HEK293 (cell line): ENCODE data around the gene LIN9.
"Not testable (repeated sequence)": the region's sequence is repeated elsewhere in the genome, so short reads cannot be mapped to it uniquely, and the experiment has no call there.

ENCODE experiments used
- CTCF ChIA-PET: fragments of 350-600 bp; formaldehyde crosslinking; extraction: SDS; loops from one replicate; lab custom pipeline; 2021; ENCODE audit warnings: antibody characterized with exemption; lab: Yijun Ruan, JAX
- POLR2A ChIA-PET: fragments of 300-600 bp; formaldehyde crosslinking; extraction: SDS; loops from one replicate; lab custom pipeline; 2020; ENCODE audit warnings: antibody characterized with exemption, inconsistent platforms; lab: Yijun Ruan, JAX
- H3K27ac ChIP-seq: fragments of 200-500 bp; sonication (Bioruptor generic); 2 replicates; pipeline ENCODE4 v1.5.1; 2014; ENCODE audit warnings: low read depth, low read length, control low read depth, inconsistent platforms; ENCODE audit errors: extremely low read depth
- H3K36me3 ChIP-seq, 2 experiments: fragments of 200-500 bp in 1 of 2; sonication (Bioruptor generic) in 1 of 2; 1 replicate in 1 of 2; 2 replicates in 1 of 2; pipeline ENCODE4 v1.5.1; 2014 to 2017; ENCODE audit warnings: inconsistent platforms in 2 of 2, low read length in 2 of 2; ENCODE audit not compliant: control insufficient read depth in 2 of 2, insufficient read depth in 1 of 2
- H3K4me1 ChIP-seq: fragments of 200-500 bp; sonication (Bioruptor generic); 2 replicates; pipeline ENCODE4 v1.5.1; 2014; ENCODE audit warnings: mild to moderate bottlenecking, low read length, inconsistent platforms; ENCODE audit not compliant: control insufficient read depth, insufficient read depth
- H3K4me3 ChIP-seq: 2 replicates; pipeline ENCODE4 v1.5.1; 2011; ENCODE audit warnings: low read depth, mild to moderate bottlenecking, control low read depth, low read length, moderate library complexity
- H3K9me3 ChIP-seq: fragments of 200-500 bp; sonication (Bioruptor generic); 2 replicates; pipeline ENCODE4 v1.5.1; 2014; ENCODE audit warnings: low read depth, low read length, inconsistent platforms; ENCODE audit not compliant: control insufficient read depth, insufficient read depth
- BCL11B ChIP-seq: fragments of 450-650 bp; formaldehyde crosslinking; IDR thresholded peaks from 2 replicates; pipeline ENCODE4 v1.5.1; 2016; ENCODE audit warnings: low read depth, missing biosample characterization, missing genetic modification characterization
- KLF7 ChIP-seq: fragments of 450-650 bp; formaldehyde crosslinking; IDR thresholded peaks from 2 replicates; pipeline ENCODE4 v1.5.1; 2016; ENCODE audit warnings: missing biosample characterization, missing genetic modification characterization, borderline replicate concordance
- KLF8 ChIP-seq: fragments of 450-650 bp; formaldehyde crosslinking; IDR thresholded peaks from 2 replicates; pipeline ENCODE4 v1.5.1; 2016; ENCODE audit warnings: missing biosample characterization, missing genetic modification characterization
- RBAK ChIP-seq: fragments of 450-650 bp; formaldehyde crosslinking; IDR thresholded peaks from 2 replicates; pipeline ENCODE4 v1.5.1; 2016; ENCODE audit warnings: missing biosample characterization, missing genetic modification characterization
- SCRT1 ChIP-seq: fragments of 450-650 bp; formaldehyde crosslinking; IDR thresholded peaks from 2 replicates; pipeline ENCODE4 v1.5.1; 2016; ENCODE audit warnings: missing biosample characterization, missing genetic modification characterization, borderline replicate concordance
- SETDB1 ChIP-seq: IDR thresholded peaks from one replicate; pipeline ENCODE4 v1.6.1; 2017; ENCODE audit warnings: mild to moderate bottlenecking, low read length, moderate library complexity, mixed read lengths; ENCODE audit not compliant: insufficient read length
- WT1 ChIP-seq: fragments of 450-650 bp; formaldehyde crosslinking; IDR thresholded peaks from 2 replicates; pipeline ENCODE4 v1.5.1; 2016; ENCODE audit warnings: missing biosample characterization, missing genetic modification characterization
- ZIC2 ChIP-seq: fragments of 450-650 bp; formaldehyde crosslinking; IDR thresholded peaks from 2 replicates; pipeline ENCODE4 v1.5.1; 2016; ENCODE audit warnings: missing biosample characterization, missing genetic modification characterization
- ZNF2 ChIP-seq: fragments of 450-650 bp; formaldehyde crosslinking; IDR thresholded peaks from 2 replicates; pipeline ENCODE4 v1.5.1; 2016; ENCODE audit warnings: missing biosample characterization, missing genetic modification characterization
- ZNF223 ChIP-seq: fragments of 450-650 bp; formaldehyde crosslinking; IDR thresholded peaks from 2 replicates; pipeline ENCODE4 v1.5.1; 2016; ENCODE audit warnings: missing biosample characterization, missing genetic modification characterization
- ZNF266 ChIP-seq: fragments of 450-650 bp; formaldehyde crosslinking; IDR thresholded peaks from 2 replicates; pipeline ENCODE4 v1.5.1; 2016; ENCODE audit warnings: missing biosample characterization, missing genetic modification characterization, low read depth
- ZNF366 ChIP-seq: fragments of 450-650 bp; formaldehyde crosslinking; conservative IDR thresholded peaks from 2 replicates; pipeline ENCODE4 v1.5.1; 2016; ENCODE audit warnings: missing biosample characterization, missing genetic modification characterization
- ZNF404 ChIP-seq: fragments of 450-650 bp; formaldehyde crosslinking; IDR thresholded peaks from 2 replicates; pipeline ENCODE4 v1.5.1; 2017; ENCODE audit warnings: missing biosample characterization, missing genetic modification characterization
- ZNF544 ChIP-seq: fragments of 450-650 bp; formaldehyde crosslinking; IDR thresholded peaks from 2 replicates; pipeline ENCODE4 v1.5.0; 2017; ENCODE audit warnings: missing biosample characterization, missing genetic modification characterization
- ZNF677 ChIP-seq: fragments of 450-650 bp; IDR thresholded peaks from 2 replicates; pipeline ENCODE4 v1.5.0; 2018; ENCODE audit warnings: missing biosample characterization, mild to moderate bottlenecking, missing genetic modification characterization, moderate library complexity
- TF ChIP-seq, protein P1 (sequence below): fragments of 450-650 bp; formaldehyde crosslinking; IDR thresholded peaks from 2 replicates; pipeline ENCODE4 v1.5.1; 2017; ENCODE audit warnings: missing biosample characterization, missing genetic modification characterization
- TF ChIP-seq, protein P2 (sequence below): fragments of 450-650 bp; formaldehyde crosslinking; IDR thresholded peaks from 2 replicates; pipeline ENCODE4 v1.5.1; 2016; ENCODE audit warnings: missing biosample characterization, missing genetic modification characterization
- TF ChIP-seq, protein P3 (sequence below): fragments of 450-650 bp; IDR thresholded peaks from 2 replicates; pipeline ENCODE4 v1.5.1; 2018; ENCODE audit warnings: missing biosample characterization, missing genetic modification characterization
- TF ChIP-seq, protein P4 (sequence below): fragments of 450-650 bp; formaldehyde crosslinking; IDR thresholded peaks from 2 replicates; pipeline ENCODE4 v1.5.1; 2016; ENCODE audit warnings: missing biosample characterization, missing genetic modification characterization
- TF ChIP-seq, protein P5 (sequence below): fragments of 450-650 bp; formaldehyde crosslinking; IDR thresholded peaks from 2 replicates; pipeline ENCODE4 v1.5.1; 2016; ENCODE audit warnings: missing biosample characterization, missing genetic modification characterization, low read depth

The LIN9 gene

DNA sequence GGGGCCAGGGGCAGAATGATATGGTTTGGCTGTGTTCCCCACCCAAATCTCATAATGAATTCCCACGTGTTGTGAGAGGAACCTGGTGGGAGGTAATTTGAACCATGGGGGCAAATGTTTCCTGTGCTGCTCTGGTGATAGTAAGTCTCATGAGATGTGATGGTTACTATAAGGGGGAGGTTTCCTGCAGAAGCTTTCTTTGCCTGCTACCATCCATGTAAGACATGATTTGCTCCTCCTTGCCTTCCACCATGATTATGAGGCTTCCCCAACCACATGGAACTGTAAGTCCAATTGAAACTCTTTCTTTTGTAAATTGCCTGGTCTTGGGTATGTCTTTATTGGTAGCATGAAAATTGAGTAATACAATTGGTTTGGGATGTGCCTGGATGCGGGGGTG lies 33.7 kb upstream of the LIN9 start:
- Histone ChIP-seq H3K4me1 (no peaks in the 10 kb centered on the region), H3K27ac (no peak overlapping the region), H3K9me3 (no peaks in the 10 kb centered on the region), H3K4me3 (no peak overlapping the region), H3K36me3 (no peaks in the 10 kb centered on the region; a peak in 1 of 3 replicates)
- POLR2A ChIA-PET: no interaction called here
- no peak for TF ChIP-seq ZNF223 (tag by site-specific recombination)
- TF ChIP-seq, protein P1, sequence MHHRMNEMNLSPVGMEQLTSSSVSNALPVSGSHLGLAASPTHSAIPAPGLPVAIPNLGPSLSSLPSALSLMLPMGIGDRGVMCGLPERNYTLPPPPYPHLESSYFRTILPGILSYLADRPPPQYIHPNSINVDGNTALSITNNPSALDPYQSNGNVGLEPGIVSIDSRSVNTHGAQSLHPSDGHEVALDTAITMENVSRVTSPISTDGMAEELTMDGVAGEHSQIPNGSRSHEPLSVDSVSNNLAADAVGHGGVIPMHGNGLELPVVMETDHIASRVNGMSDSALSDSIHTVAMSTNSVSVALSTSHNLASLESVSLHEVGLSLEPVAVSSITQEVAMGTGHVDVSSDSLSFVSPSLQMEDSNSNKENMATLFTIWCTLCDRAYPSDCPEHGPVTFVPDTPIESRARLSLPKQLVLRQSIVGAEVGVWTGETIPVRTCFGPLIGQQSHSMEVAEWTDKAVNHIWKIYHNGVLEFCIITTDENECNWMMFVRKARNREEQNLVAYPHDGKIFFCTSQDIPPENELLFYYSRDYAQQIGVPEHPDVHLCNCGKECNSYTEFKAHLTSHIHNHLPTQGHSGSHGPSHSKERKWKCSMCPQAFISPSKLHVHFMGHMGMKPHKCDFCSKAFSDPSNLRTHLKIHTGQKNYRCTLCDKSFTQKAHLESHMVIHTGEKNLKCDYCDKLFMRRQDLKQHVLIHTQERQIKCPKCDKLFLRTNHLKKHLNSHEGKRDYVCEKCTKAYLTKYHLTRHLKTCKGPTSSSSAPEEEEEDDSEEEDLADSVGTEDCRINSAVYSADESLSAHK (tag by site-specific recombination): no peak
- TF ChIP-seq, protein P2, sequence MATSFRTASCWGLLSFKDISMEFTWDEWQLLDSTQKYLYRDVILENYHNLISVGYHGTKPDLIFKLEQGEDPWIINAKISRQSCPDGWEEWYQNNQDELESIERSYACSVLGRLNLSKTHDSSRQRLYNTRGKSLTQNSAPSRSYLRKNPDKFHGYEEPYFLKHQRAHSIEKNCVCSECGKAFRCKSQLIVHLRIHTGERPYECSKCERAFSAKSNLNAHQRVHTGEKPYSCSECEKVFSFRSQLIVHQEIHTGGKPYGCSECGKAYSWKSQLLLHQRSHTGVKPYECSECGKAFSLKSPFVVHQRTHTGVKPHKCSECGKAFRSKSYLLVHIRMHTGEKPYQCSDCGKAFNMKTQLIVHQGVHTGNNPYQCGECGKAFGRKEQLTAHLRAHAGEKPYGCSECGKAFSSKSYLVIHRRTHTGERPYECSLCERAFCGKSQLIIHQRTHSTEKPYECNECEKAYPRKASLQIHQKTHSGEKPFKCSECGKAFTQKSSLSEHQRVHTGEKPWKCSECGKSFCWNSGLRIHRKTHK: no peak
- no peak for TF ChIP-seq ZNF266
- no peak for TF ChIP-seq ZNF544 (tag by site-specific recombination)
- no peak for TF ChIP-seq KLF8 (tag by site-specific recombination)
- no peak for TF ChIP-seq SCRT1
- CTCF ChIA-PET: no interaction called here

DNA sequence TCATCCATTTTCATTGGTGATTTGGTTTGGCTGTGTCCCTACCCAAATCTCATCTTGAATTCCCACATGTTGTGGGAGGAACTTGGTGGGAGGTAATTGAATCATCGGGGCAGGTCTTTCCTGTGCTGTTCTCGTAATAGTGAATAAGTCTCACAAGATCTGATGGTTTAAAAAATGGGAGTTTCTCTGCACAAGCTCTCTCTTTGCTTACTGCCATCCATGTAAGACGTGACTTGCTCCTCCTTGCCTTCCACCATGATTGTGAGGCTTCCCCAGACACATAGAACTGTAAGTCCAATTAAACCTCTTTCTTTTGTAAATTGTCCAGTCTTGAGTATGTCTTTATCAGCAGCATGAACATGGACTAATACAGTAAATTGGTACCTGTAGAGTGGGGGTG lies 31.1 kb upstream of the LIN9 start:
- H3K36me3 ChIP-seq, H3K4me3 ChIP-seq, H3K9me3 ChIP-seq, H3K4me1 ChIP-seq, POLR2A ChIA-PET, H3K27ac ChIP-seq: not testable (repeated sequence)
- TF ChIP-seq SETDB1: peak; percentile 24
- CTCF ChIA-PET: interaction anchor here (1.0 to 2.0 kb wide), 2 partner anchors 8 to 215 kb away, joined by 3 to 16 read pairs; no protein-coding TSS in a partner anchor

DNA sequence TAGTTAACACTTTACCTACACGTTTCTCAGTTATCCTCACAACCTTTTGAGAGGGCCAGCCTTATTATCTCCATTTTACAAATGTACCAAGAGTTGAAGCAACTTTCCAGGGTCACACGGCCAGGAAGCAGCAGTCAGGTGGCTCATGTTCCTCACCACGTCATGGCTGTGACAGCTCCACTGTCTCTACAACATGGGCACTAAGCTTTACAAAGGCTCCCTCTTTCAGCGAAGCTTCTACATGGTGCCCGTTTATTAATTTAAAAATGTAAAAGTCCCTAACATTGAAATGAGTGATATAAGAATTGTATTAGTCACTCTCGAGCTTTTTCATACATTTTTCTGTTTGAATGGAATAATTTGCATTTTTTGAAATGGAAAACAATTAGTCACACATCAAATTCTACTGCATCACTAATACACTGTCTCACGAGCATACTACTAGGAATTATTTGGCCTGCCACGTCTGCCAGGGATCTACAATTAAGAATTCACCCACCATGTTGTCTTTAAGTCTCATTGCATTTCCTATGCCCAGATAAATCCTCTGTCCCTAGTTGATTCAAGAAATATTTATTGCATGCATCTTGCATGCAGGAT lies 28.4 kb upstream of the LIN9 start:
- Histone ChIP-seq H3K4me1 (peaks cover 3% of the 10 kb centered on the region; the same call in 1 of the 2 replicates), H3K9me3 (no peaks in the 10 kb centered on the region), H3K4me3 (no peak overlapping the region), H3K27ac (no peak overlapping the region), H3K36me3 (no peaks in the 10 kb centered on the region)
- CTCF ChIA-PET: interaction anchor here (1.2 to 1.7 kb wide), 2 partner anchors 136 to 212 kb away, joined by 5 to 7 read pairs; no protein-coding TSS in a partner anchor
- POLR2A ChIA-PET: interaction anchor here (0.7 kb wide), 1 partner anchor 97 kb away, joined by 5 read pairs; no protein-coding TSS in a partner anchor
- TF ChIP-seq ZNF677 (tag by site-specific recombination): no peak
- no peak for TF ChIP-seq WT1
- TF ChIP-seq ZNF2 (tag by site-specific recombination): no peak
- TF ChIP-seq, protein P1 (tag by site-specific recombination): no peak
- TF ChIP-seq, protein P3, sequence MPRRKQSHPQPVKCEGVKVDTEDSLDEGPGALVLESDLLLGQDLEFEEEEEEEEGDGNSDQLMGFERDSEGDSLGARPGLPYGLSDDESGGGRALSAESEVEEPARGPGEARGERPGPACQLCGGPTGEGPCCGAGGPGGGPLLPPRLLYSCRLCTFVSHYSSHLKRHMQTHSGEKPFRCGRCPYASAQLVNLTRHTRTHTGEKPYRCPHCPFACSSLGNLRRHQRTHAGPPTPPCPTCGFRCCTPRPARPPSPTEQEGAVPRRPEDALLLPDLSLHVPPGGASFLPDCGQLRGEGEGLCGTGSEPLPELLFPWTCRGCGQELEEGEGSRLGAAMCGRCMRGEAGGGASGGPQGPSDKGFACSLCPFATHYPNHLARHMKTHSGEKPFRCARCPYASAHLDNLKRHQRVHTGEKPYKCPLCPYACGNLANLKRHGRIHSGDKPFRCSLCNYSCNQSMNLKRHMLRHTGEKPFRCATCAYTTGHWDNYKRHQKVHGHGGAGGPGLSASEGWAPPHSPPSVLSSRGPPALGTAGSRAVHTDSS (tag by site-specific recombination): no peak
- no peak for TF ChIP-seq ZNF404 (tag by site-specific recombination)
- no peak for TF ChIP-seq RBAK
- no peak for TF ChIP-seq BCL11B (tag by site-specific recombination)
- no peak for TF ChIP-seq ZIC2
- TF ChIP-seq, protein P4, sequence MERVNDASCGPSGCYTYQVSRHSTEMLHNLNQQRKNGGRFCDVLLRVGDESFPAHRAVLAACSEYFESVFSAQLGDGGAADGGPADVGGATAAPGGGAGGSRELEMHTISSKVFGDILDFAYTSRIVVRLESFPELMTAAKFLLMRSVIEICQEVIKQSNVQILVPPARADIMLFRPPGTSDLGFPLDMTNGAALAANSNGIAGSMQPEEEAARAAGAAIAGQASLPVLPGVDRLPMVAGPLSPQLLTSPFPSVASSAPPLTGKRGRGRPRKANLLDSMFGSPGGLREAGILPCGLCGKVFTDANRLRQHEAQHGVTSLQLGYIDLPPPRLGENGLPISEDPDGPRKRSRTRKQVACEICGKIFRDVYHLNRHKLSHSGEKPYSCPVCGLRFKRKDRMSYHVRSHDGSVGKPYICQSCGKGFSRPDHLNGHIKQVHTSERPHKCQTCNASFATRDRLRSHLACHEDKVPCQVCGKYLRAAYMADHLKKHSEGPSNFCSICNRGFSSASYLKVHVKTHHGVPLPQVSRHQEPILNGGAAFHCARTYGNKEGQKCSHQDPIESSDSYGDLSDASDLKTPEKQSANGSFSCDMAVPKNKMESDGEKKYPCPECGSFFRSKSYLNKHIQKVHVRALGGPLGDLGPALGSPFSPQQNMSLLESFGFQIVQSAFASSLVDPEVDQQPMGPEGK: no peak
- no peak for TF ChIP-seq KLF7 (tag by site-specific recombination)
- no peak for TF ChIP-seq ZNF366
- TF ChIP-seq, protein P5, sequence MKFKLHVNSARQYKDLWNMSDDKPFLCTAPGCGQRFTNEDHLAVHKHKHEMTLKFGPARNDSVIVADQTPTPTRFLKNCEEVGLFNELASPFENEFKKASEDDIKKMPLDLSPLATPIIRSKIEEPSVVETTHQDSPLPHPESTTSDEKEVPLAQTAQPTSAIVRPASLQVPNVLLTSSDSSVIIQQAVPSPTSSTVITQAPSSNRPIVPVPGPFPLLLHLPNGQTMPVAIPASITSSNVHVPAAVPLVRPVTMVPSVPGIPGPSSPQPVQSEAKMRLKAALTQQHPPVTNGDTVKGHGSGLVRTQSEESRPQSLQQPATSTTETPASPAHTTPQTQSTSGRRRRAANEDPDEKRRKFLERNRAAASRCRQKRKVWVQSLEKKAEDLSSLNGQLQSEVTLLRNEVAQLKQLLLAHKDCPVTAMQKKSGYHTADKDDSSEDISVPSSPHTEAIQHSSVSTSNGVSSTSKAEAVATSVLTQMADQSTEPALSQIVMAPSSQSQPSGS: no peak
